GM23248 (cell line): ENCODE data around the gene FBP2. TPM values are rescaled to one million over a fixed set of nuclear protein-coding genes. Genes with fewer than 3 reads are reported as not detected.

Experiments
- DNase-seq: peaks from one replicate; pipeline ENCODE4 v3.0.0-alpha.2; 2015
- H2AFZ ChIP-seq: fragments of 200-600 bp; sonication (generic); 2 replicates; pipeline ENCODE4 v1.6.1; 2016; ENCODE audit warnings: antibody characterized with exemption
- H3F3A ChIP-seq: fragments of 200-600 bp; sonication (generic); 2 replicates; pipeline ENCODE4 v1.6.1; 2016; ENCODE audit warnings: mild to moderate bottlenecking, antibody characterized with exemption, mixed run types; ENCODE audit not compliant: insufficient read depth
- H3K27ac ChIP-seq: fragments of 200-600 bp; sonication (generic); 2 replicates; pipeline ENCODE4 v1.5.1; 2016; ENCODE audit warnings: mild to moderate bottlenecking
- H3K27me3 ChIP-seq: fragments of 200-600 bp; sonication (generic); replicated peaks from 2 replicates; pipeline ENCODE4 v1.6.1; 2016; ENCODE audit warnings: mild to moderate bottlenecking; ENCODE audit not compliant: insufficient read depth
- H3K36me3 ChIP-seq: fragments of 200-600 bp; sonication (generic); 2 replicates; pipeline ENCODE4 v1.6.1; 2016; ENCODE audit warnings: low read depth, mild to moderate bottlenecking
- H3K4me1 ChIP-seq: fragments of 200-600 bp; sonication (generic); 2 replicates; pipeline ENCODE4 v1.6.1; 2016; ENCODE audit warnings: mild to moderate bottlenecking; ENCODE audit not compliant: insufficient read depth
- H3K4me2 ChIP-seq: fragments of 200-600 bp; sonication (generic); one replicate; pipeline ENCODE4 v1.6.1; 2016; ENCODE audit warnings: mild to moderate bottlenecking; ENCODE audit not compliant: unreplicated experiment
- H3K4me3 ChIP-seq: fragments of 200-600 bp; sonication (generic); 2 replicates; pipeline ENCODE4 v1.5.1; 2016; ENCODE audit warnings: mild to moderate bottlenecking
- H3K79me2 ChIP-seq: fragments of 200-600 bp; sonication (generic); 2 replicates; pipeline ENCODE4 v1.6.1; 2016; ENCODE audit warnings: mild to moderate bottlenecking; ENCODE audit not compliant: insufficient read depth
- H3K9ac ChIP-seq: fragments of 200-600 bp; sonication (generic); 2 replicates; pipeline ENCODE4 v1.6.1; 2016; ENCODE audit warnings: mild to moderate bottlenecking
- H3K9me2 ChIP-seq: fragments of 200-600 bp; sonication (generic); 2 replicates; pipeline ENCODE4 v1.6.1; 2016; ENCODE audit warnings: mixed run types, mild to moderate bottlenecking, moderate library complexity; ENCODE audit not compliant: insufficient read depth
- H3K9me3 ChIP-seq: fragments of 200-600 bp; sonication (generic); one replicate; pipeline ENCODE4 v1.6.1; 2017; ENCODE audit warnings: low read depth
- H4K20me1 ChIP-seq: fragments of 200-600 bp; sonication (generic); 2 replicates; pipeline ENCODE4 v1.6.0; 2016; ENCODE audit not compliant: insufficient read depth
- EZH2 ChIP-seq: fragments of 200-600 bp; sonication (generic); IDR thresholded peaks from 2 replicates; pipeline ENCODE4 v1.6.1; 2018; ENCODE audit warnings: antibody characterized with exemption, mild to moderate bottlenecking; ENCODE audit not compliant: insufficient read depth, poor library complexity, severe bottlenecking
- EZH2phosphoT487 ChIP-seq: fragments of 200-600 bp; sonication (generic); IDR thresholded peaks from 2 replicates; pipeline ENCODE4 v1.6.1; 2018; ENCODE audit warnings: antibody characterized with exemption, moderate library complexity, mild to moderate bottlenecking, low read depth; ENCODE audit not compliant: insufficient read depth
- WGBS, 2 experiments: methylation state at CpG; one replicate each; pipeline ENCODE4 v1.1.6; 2015 to 2017; ENCODE audit warnings: low lambda C conversion rate in 2 of 2, low coverage in 1 of 2; ENCODE audit errors: missing lambda C conversion rate in 2 of 2; 5-methylcytosine and 5-hydroxymethylcytosine counted together
- in situ Hi-C: fragments of 300-500 bp; cut with MboI; formaldehyde crosslinking; loops from 2 replicates; pipeline ENCODE4 v1.15.0; 2020
- polyA plus RNA-seq: library from polyadenylated mRNA; unstranded; fragments of >200 nt; fragmentation: Nextera tagmentation; extraction: Ambion mirVana; gene quantifications from 2 replicates; pipeline ENCODE4 v1.2.1, GENCODE V29; 2016
- total RNA-seq: library from RNA; depleted of rRNA; stranded (reverse); fragments of >200 nt; shearing (Covaris generic); gene quantifications from 2 replicates; pipeline ENCODE4 v1.2.3, GENCODE V29; 2014

Gene FBP2
- total and polyA plus RNA-seq, 2 experiments from 2014 or later: not detected

DNA sequence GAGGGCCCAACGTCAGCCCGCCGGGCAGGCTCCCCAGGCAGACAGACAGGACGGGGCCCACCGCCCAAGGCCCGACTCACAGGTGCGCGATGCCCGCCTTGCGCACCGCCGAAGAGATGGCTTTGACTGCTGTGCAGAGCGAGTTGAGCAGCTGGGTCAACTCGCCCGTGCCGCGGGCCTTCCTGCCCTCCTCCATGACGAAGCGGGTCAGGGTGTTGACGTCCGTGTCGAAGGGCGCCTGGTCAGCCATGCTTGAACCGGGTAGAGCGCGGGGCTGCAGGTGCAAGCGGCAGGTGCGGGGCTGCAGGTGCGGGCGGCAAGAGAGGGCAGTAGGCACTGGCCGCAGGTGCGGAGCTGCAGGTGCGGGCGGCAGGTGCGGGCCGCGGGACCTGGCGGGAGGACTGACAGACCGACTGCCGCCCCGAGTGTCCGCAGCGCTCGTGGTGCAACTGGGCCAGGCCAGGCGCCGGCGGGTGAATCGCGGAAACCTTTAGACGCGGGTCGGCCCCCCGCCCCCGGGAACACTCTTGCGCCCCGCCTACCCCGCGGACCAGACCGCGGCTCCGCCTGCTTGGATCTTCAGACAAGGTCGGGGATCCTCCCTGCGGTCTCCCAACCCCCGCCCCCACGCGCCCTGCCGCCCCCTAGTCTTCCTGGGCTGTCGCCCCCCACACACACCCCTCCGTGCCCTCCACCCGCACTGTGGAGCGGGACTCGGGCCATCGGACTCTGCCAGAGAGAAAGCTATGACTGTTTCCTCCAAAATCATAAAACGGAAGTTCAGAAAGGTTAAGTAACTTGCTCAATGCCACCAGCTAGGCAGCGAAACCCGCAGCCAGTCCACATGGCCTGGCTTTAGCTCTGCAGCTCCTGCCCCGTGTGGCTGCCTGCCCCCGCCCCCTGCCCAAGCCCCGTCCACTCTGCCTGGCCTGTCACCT, 45.7 kb upstream of the FBP2 start, which contains the start of gene FBP1:
FBP1 (minus strand) TSS at position 458 of the 938 bp plus-strand sequence; CDS start at position 250, 208 bp downstream.
- in situ Hi-C loops: no loop called here
- no peak within 1 kb of the TSS for H3K27ac ChIP-seq
- H3K4me2 ChIP-seq: peak within 1 kb of the TSS; percentile 75
- peaks cover 33% of the 10 kb centered on the region for H3K27me3 ChIP-seq
- DNase-seq: peak; percentile 48
- WGBS, 2 experiments: 7 to 12% methylated on average over 34 to 57 of the region's 79 CpGs
- H3K4me1 ChIP-seq: no peaks in the 10 kb centered on the region
- H4K20me1 ChIP-seq: no peaks in the 10 kb centered on the region
- H3K79me2 ChIP-seq: no peaks in the 10 kb centered on the region
- peak within 1 kb of the TSS; percentile 70 for H2AFZ ChIP-seq
- no peaks in the 10 kb centered on the region for H3K9me2 ChIP-seq
- no peaks in the 10 kb centered on the region for H3F3A ChIP-seq
- peak within 1 kb of the TSS; percentile 68 for H3K4me3 ChIP-seq
- 0 out of 2 replicates have a peak within 1 kb of the TSS, but pooled peaks have one; percentile 36 for H3K9ac ChIP-seq
- TF ChIP-seq EZH2 (peak; percentile 12), EZH2phosphoT487 (no peak)
- no peaks in the 10 kb centered on the region for H3K9me3 ChIP-seq
- H3K36me3 ChIP-seq: no peaks in the 10 kb centered on the region

DNA sequence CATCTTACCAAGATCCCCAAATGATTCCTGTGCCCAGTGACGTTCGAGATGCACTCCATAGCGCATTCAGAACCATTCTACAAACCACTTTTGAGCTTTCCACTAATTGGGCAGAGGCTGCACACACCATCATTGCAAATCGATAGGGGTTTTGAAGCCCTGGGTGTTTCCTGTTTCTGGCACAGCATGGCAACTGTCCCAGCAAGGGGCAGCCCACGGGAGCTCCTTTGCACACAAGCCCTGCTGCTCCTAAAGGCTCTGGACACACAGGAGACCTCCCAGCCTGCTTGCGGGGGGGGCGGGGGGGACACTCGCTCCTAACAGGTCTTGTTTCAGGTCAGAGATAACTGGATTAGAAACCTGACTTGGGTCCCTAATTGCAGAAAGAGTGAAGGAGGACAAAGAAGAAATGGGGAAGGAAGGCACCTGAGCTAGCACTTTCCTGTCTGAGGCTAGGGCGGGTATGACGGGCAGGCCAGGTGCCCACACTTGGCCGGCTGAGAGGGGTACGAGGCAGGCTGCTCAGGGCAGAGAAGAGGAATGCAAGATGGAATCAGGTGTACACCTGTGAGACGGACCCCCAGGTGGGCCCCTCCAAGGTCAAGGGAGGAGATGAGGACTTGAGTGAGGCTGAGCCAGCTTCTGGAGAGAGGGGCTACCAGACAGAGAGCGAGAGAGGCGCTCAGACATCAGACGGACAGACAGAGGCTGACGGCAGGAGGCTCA, 44.9 kb upstream of the FBP2 start:
- no peaks in the 10 kb centered on the region for H3K9me3 ChIP-seq
- no peaks in the 10 kb centered on the region for H3K9me2 ChIP-seq
- TF ChIP-seq EZH2phosphoT487: no peak
- no peak for TF ChIP-seq EZH2
- H3K79me2 ChIP-seq: no peaks in the 10 kb centered on the region
- H3K4me1 ChIP-seq: no peaks in the 10 kb centered on the region
- H3K27ac ChIP-seq: no peak overlapping the region
- in situ Hi-C loops: no loop called here
- no peak overlapping the region for H2AFZ ChIP-seq
- no peak overlapping the region for H3K4me2 ChIP-seq
- H3K27me3 ChIP-seq: peaks cover 33% of the 10 kb centered on the region
- H3K4me3 ChIP-seq: no peak overlapping the region
- no peaks in the 10 kb centered on the region for H3K36me3 ChIP-seq
- WGBS, 2 experiments: 63 to 69% methylated on average over 17 of the region's 17 CpGs
- H4K20me1 ChIP-seq: no peaks in the 10 kb centered on the region
- H3F3A ChIP-seq: no peaks in the 10 kb centered on the region
- DNase-seq: no peak
- no peak overlapping the region for H3K9ac ChIP-seq

DNA sequence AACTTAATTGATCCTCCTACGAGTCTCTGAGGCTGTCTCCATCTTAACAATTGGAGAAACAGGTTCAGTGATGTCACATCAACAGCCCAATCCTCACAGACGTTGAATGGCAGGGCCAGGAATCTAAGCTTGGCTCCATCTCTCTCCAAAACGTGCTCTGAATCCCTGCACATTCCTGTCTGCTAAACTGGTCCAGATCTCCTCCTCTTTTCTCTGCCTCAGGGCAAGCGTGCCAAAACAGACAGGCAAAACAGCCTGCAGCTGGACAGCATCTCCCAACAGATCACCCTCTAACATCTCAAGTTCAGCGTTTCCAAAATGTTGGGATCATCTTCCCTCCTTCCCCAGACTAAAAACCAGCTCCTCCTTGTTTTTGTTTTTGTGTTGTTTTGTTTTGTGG, 39.1 kb upstream of the FBP2 start:
- no peaks in the 10 kb centered on the region for H4K20me1 ChIP-seq
- DNase-seq: peak; percentile 38
- no peak overlapping the region for H3K27ac ChIP-seq
- H3K4me3 ChIP-seq: no peak overlapping the region
- H3K9me3 ChIP-seq: no peaks in the 10 kb centered on the region
- H2AFZ ChIP-seq: no peak overlapping the region
- no peaks in the 10 kb centered on the region for H3F3A ChIP-seq
- no peaks in the 10 kb centered on the region for H3K9me2 ChIP-seq
- H3K79me2 ChIP-seq: no peaks in the 10 kb centered on the region
- no peak overlapping the region for H3K9ac ChIP-seq
- 0 to 3% methylated on average over 5 of the region's 5 CpGs for WGBS, 2 experiments
- H3K27me3 ChIP-seq: peaks cover 42% of the 10 kb centered on the region
- no peaks in the 10 kb centered on the region for H3K4me1 ChIP-seq
- no peak for TF ChIP-seq EZH2phosphoT487
- no peaks in the 10 kb centered on the region for H3K36me3 ChIP-seq
- no peak overlapping the region for H3K4me2 ChIP-seq
- in situ Hi-C loops: no loop called here

DNA sequence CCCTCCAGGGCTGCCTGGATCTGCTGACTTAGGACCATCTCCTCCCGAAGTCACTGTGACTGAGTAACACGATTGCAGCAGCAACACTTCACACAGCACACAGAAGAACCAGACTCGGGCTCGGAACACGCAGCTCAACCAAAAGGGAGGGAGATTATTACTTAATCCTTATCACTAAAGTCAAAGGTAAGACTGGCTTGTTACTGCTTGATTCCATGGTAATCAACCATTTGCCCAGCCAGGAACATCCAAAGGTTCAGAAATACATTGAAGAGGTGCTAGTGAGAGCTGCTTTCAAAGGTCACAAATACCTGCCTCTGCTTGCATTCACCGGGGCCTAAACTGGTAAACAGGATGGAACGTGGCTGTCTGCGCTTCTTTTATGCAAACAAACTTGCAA, 38.0 kb upstream of the FBP2 start:
- DNase-seq: no peak
- H3K36me3 ChIP-seq: no peaks in the 10 kb centered on the region
- H3K4me1 ChIP-seq: no peaks in the 10 kb centered on the region
- no peaks in the 10 kb centered on the region for H3K79me2 ChIP-seq
- no peak overlapping the region for H3K9ac ChIP-seq
- H4K20me1 ChIP-seq: no peaks in the 10 kb centered on the region
- H3K4me2 ChIP-seq: no peak overlapping the region
- peaks cover 35% of the 10 kb centered on the region; the same call in 1 of the 2 replicates for H3K27me3 ChIP-seq
- 63 to 65% methylated on average over 8 of the region's 8 CpGs for WGBS, 2 experiments
- TF ChIP-seq EZH2 (no peak), EZH2phosphoT487 (no peak)
- in situ Hi-C loops: no loop called here
- no peak overlapping the region for H3K4me3 ChIP-seq
- no peak overlapping the region for H3K27ac ChIP-seq
- no peaks in the 10 kb centered on the region for H3F3A ChIP-seq
- H2AFZ ChIP-seq: no peak overlapping the region
- H3K9me3 ChIP-seq: no peaks in the 10 kb centered on the region
- no peaks in the 10 kb centered on the region for H3K9me2 ChIP-seq
